ENCODE results near the gene RER1. TPM values are rescaled to one million over a fixed set of nuclear protein-coding genes. Genes with fewer than 3 reads are reported as not detected.

RER1 gene
- total RNA-seq, 1 experiment from 2014 or later = 110 TPM

GRCh38 chr1:2358651-2359640 lies 32.7 kb upstream of the RER1 start:
- no CpG with 5 or more reads among the region's 24 CpGs for WGBS (ENCODE audit: extremely low coverage, insufficient read length, low lambda C conversion rate)
- H3K27me3 Mint-ChIP-seq (ENCODE audit: low read depth) = peaks cover 4% of the 10 kb centered on the region
- no peak overlapping the region for H3K27ac Mint-ChIP-seq

More at GRCh38 chr1:2358651-2359640, 32.7 kb upstream of the RER1 start:
- Histone ChIP-seq H4K8ac (replicated peaks; ENCODE audit: insufficient read length, low read depth, low read length) (no peak overlapping the region), H4K91ac (ENCODE audit: insufficient read length, low read depth, low read length) (no peak overlapping the region), H4K20me1 (ENCODE audit: control insufficient read depth, insufficient read depth, insufficient read length) (no peaks in the 10 kb centered on the region), H3K4me1 (ENCODE audit: insufficient read depth, low read length) (no peaks in the 10 kb centered on the region), H2BK20ac (ENCODE audit: low read depth, low read length, poor library complexity, severe bottlenecking) (no peak overlapping the region), H3K9me3 (ENCODE audit: control insufficient read depth, low read depth, low read length) (no peaks in the 10 kb centered on the region), H2BK5ac (ENCODE audit: insufficient read length, low read length) (no peak overlapping the region), H3K79me2 (ENCODE audit: insufficient read depth, low read length) (no peaks in the 10 kb centered on the region), H3K79me1 (ENCODE audit: insufficient read depth, low read depth, low read length, poor library complexity, severe bottlenecking) (no peaks in the 10 kb centered on the region), H2BK120ac (ENCODE audit: low read depth, low read length, poor library complexity, severe bottlenecking) (no peak overlapping the region), H2BK12ac (ENCODE audit: insufficient read length, low read depth, low read length) (no peak overlapping the region), H3K27me3 (ENCODE audit: insufficient read depth, low read length) (no peaks in the 10 kb centered on the region), H2AK5ac (ENCODE audit: insufficient read length, low read length) (no peak overlapping the region), H3K23me2 (ENCODE audit: insufficient read length, low read depth, low read length, poor library complexity, severe bottlenecking) (no peaks in the 10 kb centered on the region), H3K18ac (ENCODE audit: insufficient read length, low read depth, low read length) (no peak overlapping the region), H3K56ac (ENCODE audit: insufficient read length, low read depth, low read length) (no peak overlapping the region), H3K14ac (ENCODE audit: insufficient read depth, low read length) (no peak overlapping the region), H3K27ac (ENCODE audit: insufficient read length, low read depth, low read length) (no peak overlapping the region), H3K9ac (ENCODE audit: extremely low read depth, insufficient read length, low read length) (no peak overlapping the region), H4K5ac (ENCODE audit: insufficient read length, low read depth, low read length) (no peak overlapping the region), H2BK15ac (ENCODE audit: low read depth, low read length) (no peak overlapping the region), H3K23ac (ENCODE audit: insufficient read length, low read depth, low read length) (no peak overlapping the region), H3K4ac (ENCODE audit: low read depth, low read length) (no peak overlapping the region), H3K4me2 (ENCODE audit: insufficient read depth, insufficient read length, low read length) (no peak overlapping the region), H2AFZ (ENCODE audit: low read length) (no peak overlapping the region), H3T11ph (ENCODE audit: low read length) (no peak overlapping the region)
- DNase-seq = no peak
- no peaks in the 10 kb centered on the region for H3K4me1 Mint-ChIP-seq
- H3K9me3 Mint-ChIP-seq = peaks cover 7 to 12% of the 10 kb centered on the region in 2 experiments
- H3K36me3 Mint-ChIP-seq (ENCODE audit: insufficient read depth in 1 of 3, low read depth in 3 of 3) = peaks cover 3 to 6% (median 3%) of the 10 kb centered on the region in 3 experiments; a peak in 4 of 7 replicates
- TF ChIP-seq CTCF (conservative IDR thresholded peaks at IDR 0.05) = no peak
- H3K4me3 Mint-ChIP-seq = no peak overlapping the region
